OCI-LY7 (cell line): Measurements from ENCODE around the gene MYOM3. TPM values are rescaled to one million over a fixed set of nuclear protein-coding genes. Genes with fewer than 3 reads are reported as not detected.

ENCODE experiments used
- BruUV-seq: library from RNA; stranded (reverse); fragments of 400-500 nt; replicated peaks from 2 replicates; lab custom pipeline; 2021; lab: Mats Ljungman, UMichigan
- CTCF ChIA-PET: fragments of 300-600 bp; sonication (Branson Sonifier 250); formaldehyde crosslinking; loops from one replicate; lab custom pipeline; 2022; ENCODE audit warnings: antibody characterized with exemption; ENCODE audit not compliant: unreplicated experiment; lab: Charles Lee
- POLR2A ChIA-PET: fragments of 300-600 bp; sonication (Branson Sonifier 250); formaldehyde crosslinking; loops from one replicate; lab custom pipeline; 2022; ENCODE audit warnings: antibody characterized with exemption; lab: Charles Lee
- DNase-seq: peaks from one replicate; pipeline ENCODE4 v3.0.0-alpha.2; 2015; ENCODE audit warnings: low spot score
- H2AFZ ChIP-seq: fragments of 200-600 bp; sonication (generic), shearing (Covaris generic); 2 replicates; pipeline ENCODE4 v1.6.1; 2014; ENCODE audit warnings: mild to moderate bottlenecking, antibody characterized with exemption, low read length, moderate library complexity
- H3K27ac ChIP-seq: fragments of 200-600 bp; sonication (generic); 2 replicates; pipeline ENCODE4 v1.5.1; 2014; ENCODE audit warnings: mixed run types, low read depth, mild to moderate bottlenecking, moderate library complexity, low read length, inconsistent platforms; ENCODE audit not compliant: poor library complexity, severe bottlenecking
- H3K36me3 ChIP-seq: fragments of 200-600 bp; sonication (generic); 2 replicates; pipeline ENCODE4 v1.6.1; 2014; ENCODE audit warnings: mild to moderate bottlenecking, antibody characterized with exemption, low read length, moderate library complexity, mixed read lengths; ENCODE audit not compliant: insufficient read depth
- H3K4me1 ChIP-seq: fragments of 200-600 bp; sonication (generic); 2 replicates; pipeline ENCODE4 v1.5.1; 2014; ENCODE audit warnings: mild to moderate bottlenecking, low read length; ENCODE audit not compliant: insufficient read depth, poor library complexity, severe bottlenecking
- H3K4me2 ChIP-seq: fragments of 200-600 bp; sonication (generic); 2 replicates; pipeline ENCODE4 v1.6.1; 2014; ENCODE audit warnings: mild to moderate bottlenecking, low read length
- H3K4me3 ChIP-seq: fragments of 200-600 bp; sonication (generic); 2 replicates; pipeline ENCODE4 v1.5.1; 2014; ENCODE audit warnings: mild to moderate bottlenecking, low read depth, low read length; ENCODE audit not compliant: poor library complexity, severe bottlenecking
- H3K79me2 ChIP-seq: fragments of 200-600 bp; sonication (generic); 2 replicates; pipeline ENCODE4 v1.6.1; 2016; ENCODE audit warnings: low read depth, mild to moderate bottlenecking, low read length, moderate library complexity, mixed read lengths; ENCODE audit not compliant: insufficient read depth
- H3K9me2 ChIP-seq: fragments of 200-600 bp; sonication (generic); 2 replicates; pipeline ENCODE4 v1.6.1; 2016; ENCODE audit warnings: mild to moderate bottlenecking, low read length, mixed read lengths; ENCODE audit not compliant: insufficient read depth
- H3K9me3 ChIP-seq: fragments of 200-600 bp; sonication (generic); 2 replicates; pipeline ENCODE4 v1.6.1; 2014; ENCODE audit warnings: mild to moderate bottlenecking, mixed run types, low read length, mixed read lengths
- H4K20me1 ChIP-seq: fragments of 200-600 bp; sonication (generic); 2 replicates; pipeline ENCODE4 v1.6.1; 2014; ENCODE audit warnings: mild to moderate bottlenecking, antibody characterized with exemption, low read length, moderate library complexity, mixed read lengths; ENCODE audit not compliant: insufficient read depth
- EZH2phosphoT487 ChIP-seq: fragments of 200-600 bp; sonication (generic); IDR thresholded peaks from 2 replicates; pipeline ENCODE4 v1.6.1; 2018; ENCODE audit warnings: low read depth, borderline replicate concordance, mild to moderate bottlenecking, mixed run types, antibody characterized with exemption, low read length, moderate library complexity, mixed read lengths
- intact Hi-C: fragments of 100-400 bp; cut with micrococcal nuclease; formaldehyde crosslinking; loops from one replicate; pipeline ENCODE4 v1.10.0; 2022; ENCODE audit not compliant: unreplicated experiment
- total RNA-seq, 2 experiments: library from RNA; depleted of rRNA in 1 of 2; stranded (reverse); fragments of >200 nt in 1 of 2; shearing (Covaris generic) in 1 of 2; gene quantifications; 2 replicates each; pipeline ENCODE4 v1.2.3, GENCODE V29; 2014 to 2022
- TF ChIP-seq, protein P1 (sequence below): fragments of 200-600 bp; sonication (generic); conservative IDR thresholded peaks from 2 replicates; pipeline ENCODE4 v1.5.1; 2014; ENCODE audit warnings: mild to moderate bottlenecking, antibody characterized with exemption, low read length, moderate library complexity, mixed read lengths

The MYOM3 gene
- total RNA-seq, 2 experiments from 2014 or later, result not detected

- H3K36me3 ChIP-seq, result no peaks in the 10 kb centered on the region
- H4K20me1 ChIP-seq, result no peaks in the 10 kb centered on the region
- H3K79me2 ChIP-seq, result no peaks in the 10 kb centered on the region
- no peaks in the 10 kb centered on the region for H3K9me3 ChIP-seq
- H3K27ac ChIP-seq, result no peak within 1 kb of the TSS
- TF ChIP-seq, protein P1, sequence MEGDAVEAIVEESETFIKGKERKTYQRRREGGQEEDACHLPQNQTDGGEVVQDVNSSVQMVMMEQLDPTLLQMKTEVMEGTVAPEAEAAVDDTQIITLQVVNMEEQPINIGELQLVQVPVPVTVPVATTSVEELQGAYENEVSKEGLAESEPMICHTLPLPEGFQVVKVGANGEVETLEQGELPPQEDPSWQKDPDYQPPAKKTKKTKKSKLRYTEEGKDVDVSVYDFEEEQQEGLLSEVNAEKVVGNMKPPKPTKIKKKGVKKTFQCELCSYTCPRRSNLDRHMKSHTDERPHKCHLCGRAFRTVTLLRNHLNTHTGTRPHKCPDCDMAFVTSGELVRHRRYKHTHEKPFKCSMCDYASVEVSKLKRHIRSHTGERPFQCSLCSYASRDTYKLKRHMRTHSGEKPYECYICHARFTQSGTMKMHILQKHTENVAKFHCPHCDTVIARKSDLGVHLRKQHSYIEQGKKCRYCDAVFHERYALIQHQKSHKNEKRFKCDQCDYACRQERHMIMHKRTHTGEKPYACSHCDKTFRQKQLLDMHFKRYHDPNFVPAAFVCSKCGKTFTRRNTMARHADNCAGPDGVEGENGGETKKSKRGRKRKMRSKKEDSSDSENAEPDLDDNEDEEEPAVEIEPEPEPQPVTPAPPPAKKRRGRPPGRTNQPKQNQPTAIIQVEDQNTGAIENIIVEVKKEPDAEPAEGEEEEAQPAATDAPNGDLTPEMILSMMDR, result no peak
- no peak for TF ChIP-seq EZH2phosphoT487
- no TSS peak for BruUV-seq
- DNase-seq, result no peak
- ChIA-PET POLR2A (interaction anchor here (0.9 kb wide), 1 partner anchor 167 kb away, joined by 3 read pairs; no protein-coding TSS in a partner anchor), CTCF (no interaction called here)
- no peak within 1 kb of the TSS for H3K4me3 ChIP-seq
- H3K4me1 ChIP-seq, result no peaks in the 10 kb centered on the region
- no peaks in the 10 kb centered on the region for H3K9me2 ChIP-seq
- H3K4me2 ChIP-seq, result no peak within 1 kb of the TSS; the same call in 1 of the 2 replicates
- no peak within 1 kb of the TSS for H2AFZ ChIP-seq
- intact Hi-C loops, result no loop called here
Measured at GRCh38 chr1:24142546-24143534, 30.9 kb upstream of the MYOM3 start, which contains the start of gene IL22RA1. Gene IL22RA1 (minus strand): TSS chr1:24143140. CDS start chr1:24143082, 58 bp downstream.

GRCh38 chr1:24141311-24141997 lies 29.5 kb upstream of the MYOM3 start:
- intact Hi-C loops, result no loop called here
- no peaks in the 10 kb centered on the region for H3K36me3 ChIP-seq
- ChIA-PET CTCF (no interaction called here), POLR2A (no interaction called here)
- H3K79me2 ChIP-seq, result no peaks in the 10 kb centered on the region
- no peak overlapping the region for H2AFZ ChIP-seq
- H3K4me3 ChIP-seq, result no peak overlapping the region
- no peak for DNase-seq
- no peaks in the 10 kb centered on the region for H4K20me1 ChIP-seq
- H3K4me1 ChIP-seq, result no peaks in the 10 kb centered on the region
- no peaks in the 10 kb centered on the region for H3K9me2 ChIP-seq
- no TSS peak for BruUV-seq
- no peak overlapping the region for H3K27ac ChIP-seq
- TF ChIP-seq, protein P1, result no peak
- TF ChIP-seq EZH2phosphoT487, result no peak
- no peak overlapping the region for H3K4me2 ChIP-seq
- H3K9me3 ChIP-seq, result no peaks in the 10 kb centered on the region
